Measurements from ENCODE around the gene TACR2. TPM values are rescaled to one million over a fixed set of nuclear protein-coding genes. Genes with fewer than 3 reads are reported as not detected.

The TACR2 gene
- total and polyA plus RNA-seq, 2 donors (not counting 3 experiments of a cell fraction or from before 2014, with no cell fraction given) = 0.19 TPM; not detected in 1

GRCh38 chr10:69464801-69465401 lies 48.2 kb upstream of the TACR2 start:
- no peaks in the 10 kb centered on the region for H3K27me3 ChIP-seq (ENCODE audit: control insufficient read depth in 2 of 2, insufficient read depth in 2 of 2, low read length in 2 of 2)
- H3K79me2 ChIP-seq (ENCODE audit: control insufficient read depth, insufficient read depth, low read length) = peaks cover 20% of the 10 kb centered on the region
- peaks cover 51% of the 10 kb centered on the region for H3K4me1 ChIP-seq (ENCODE audit: control insufficient read depth, extremely low read depth, insufficient read depth, low read length)
- H3K4me2 ChIP-seq (ENCODE audit: insufficient read depth, low read length) = no peak overlapping the region
- peak overlapping the region; percentile 45 for H3K27ac ChIP-seq (ENCODE audit: insufficient read depth, low read depth, low read length)
- H3K36me3 ChIP-seq (ENCODE audit: control insufficient read depth in 2 of 2, extremely low read depth in 1 of 2, insufficient read depth in 2 of 2, low read length in 2 of 2) = no peaks in the 10 kb centered on the region
- POLR2A ChIA-PET = interaction anchor here (0.9 to 1.1 kb wide), 2 partner anchors 18 to 31 kb away, joined by 3 to 4 read pairs; no protein-coding TSS in a partner anchor
- H3K4me3 ChIP-seq (replicated peaks in 1 of 3; ENCODE audit: insufficient read depth in 1 of 3, low read depth in 1 of 3, low read length in 3 of 3) = no peak overlapping the region
- dilution Hi-C loops (cut with MboI; ENCODE audit: extremely low pct_ligation_motif_present, low sequenced_read_pairs) = no loop called here
- FAIRE-seq = no peak
- no peak overlapping the region for H3K9ac ChIP-seq (replicated peaks; ENCODE audit: extremely low read depth, insufficient read depth, low read length)
- H2AFZ ChIP-seq (ENCODE audit: low read depth, low read length) = no peak overlapping the region
- TF ChIP-seq POLR2AphosphoS5 (IDR thresholded peaks at IDR 0.05; ENCODE audit: insufficient read depth, low read depth, low read length) (no peak), GATA2 (IDR thresholded peaks at IDR 0.05; ENCODE audit: insufficient read depth, insufficient read length, low read depth, low read length) (no peak), POLR2A (IDR thresholded peaks at IDR 0.05; ENCODE audit: low read depth, low read length) (no peak), CTCF (IDR thresholded peaks at IDR 0.05; ENCODE audit: extremely low read depth in 1 of 2, insufficient read depth in 1 of 2, low read depth in 1 of 2, low read length in 2 of 2) (no peak), JUN (IDR thresholded peaks at IDR 0.05; ENCODE audit: borderline replicate concordance, insufficient read depth, insufficient read length, low read depth) (no peak)
- no peaks in the 10 kb centered on the region for H3K9me1 ChIP-seq (replicated peaks; ENCODE audit: control insufficient read depth, extremely low read depth, insufficient read depth, low read length)
- DNase-seq (ENCODE audit: low read depth, low spot score) = no peak
- H4K20me1 ChIP-seq (replicated peaks; ENCODE audit: control insufficient read depth, extremely low read depth, insufficient read depth, low read length) = no peaks in the 10 kb centered on the region
- BruUV-seq (replicated peaks) = no TSS peak
- H3K9me3 ChIP-seq (replicated peaks; ENCODE audit: control insufficient read depth, insufficient read depth, low read length) = no peaks in the 10 kb centered on the region
- intact Hi-C loops (cut with micrococcal nuclease) = loop anchor here (1.0 to 5.0 kb wide), 4 partner anchors 14 to 42 kb away; partner anchors contain the start of gene TSPAN15
- CTCF ChIA-PET = interaction anchor here (0.9 to 3.1 kb wide), 9 partner anchors 9 to 57 kb away, joined by 3 to 13 read pairs (median 9); partner anchors contain the start of gene TSPAN15

Data from endothelial cell of umbilical vein (primary cell).